SJSA1 (cell line): Measurements from ENCODE around the gene DIS3L2. TPM values are rescaled to one million over a fixed set of nuclear protein-coding genes. Genes with fewer than 3 reads are reported as not detected.
"Not testable (repeated sequence)": the region's sequence is repeated elsewhere in the genome, so short reads cannot be mapped to it uniquely, and the experiment has no call there.

Experiments
- DNase-seq, 2 experiments: peaks; one replicate each; pipeline ENCODE4 v3.0.0-alpha.2; 2015 to 2020; ENCODE audit warnings: low spot score in 2 of 2, low read depth in 1 of 2
- H3K27ac ChIP-seq: fragments of 250-450 bp; sonication (Bioruptor Pico); 2 replicates; pipeline ENCODE4 v1.5.1; 2020; ENCODE audit warnings: mild to moderate bottlenecking, moderate library complexity
- H3K27me3 ChIP-seq: fragments of 250-450 bp; sonication (Bioruptor Pico); replicated peaks from 2 replicates; pipeline ENCODE4 v1.5.1; 2020; ENCODE audit warnings: mild to moderate bottlenecking, moderate library complexity
- H3K36me3 ChIP-seq: fragments of 250-450 bp; sonication (Bioruptor Pico); 2 replicates; pipeline ENCODE4 v1.5.1; 2020; ENCODE audit warnings: mild to moderate bottlenecking
- H3K4me1 ChIP-seq: fragments of 250-450 bp; sonication (Bioruptor Pico); replicated peaks from 2 replicates; pipeline ENCODE4 v1.6.1; 2021; ENCODE audit warnings: mild to moderate bottlenecking
- H3K4me3 ChIP-seq: fragments of 250-450 bp; sonication (Bioruptor Pico); 2 replicates; pipeline ENCODE4 v1.5.1; 2020; ENCODE audit warnings: mild to moderate bottlenecking
- H3K9me3 ChIP-seq: fragments of 250-450 bp; sonication (Bioruptor Pico); replicated peaks from 2 replicates; pipeline ENCODE4 v1.5.1; 2020; ENCODE audit warnings: mild to moderate bottlenecking
- total RNA-seq: library from RNA; depleted of rRNA; stranded (reverse); fragments of >200 nt; shearing (Covaris generic); gene quantifications from 2 replicates; pipeline ENCODE4 v1.2.3, GENCODE V29; 2014

Gene DIS3L2
- total RNA-seq, 1 experiment from 2014 or later, result 20.6 TPM

GRCh38 chr2:232330068-232330999 is 368.8 kb downstream of the DIS3L2 start:
- Histone ChIP-seq H3K27me3 (no peaks in the 10 kb centered on the region), H3K27ac (no peak overlapping the region), H3K4me3 (no peak overlapping the region)

GRCh38 chr2:232331061-232331460 is 369.5 kb downstream of the DIS3L2 start:
- not testable (repeated sequence) for DNase-seq, H3K36me3 ChIP-seq, H3K27me3 ChIP-seq, H3K9me3 ChIP-seq, H3K4me3 ChIP-seq, H3K4me1 ChIP-seq, H3K27ac ChIP-seq

More at GRCh38 chr2:232330068-232330999, 368.8 kb downstream of the DIS3L2 start:
- Histone ChIP-seq H3K36me3 (no peaks in the 10 kb centered on the region), H3K4me1 (no peaks in the 10 kb centered on the region), H3K9me3 (no peaks in the 10 kb centered on the region)
- DNase-seq, result no peak

- H3K27me3 ChIP-seq, H3K36me3 ChIP-seq, H3K4me3 ChIP-seq, H3K4me1 ChIP-seq, H3K9me3 ChIP-seq, H3K27ac ChIP-seq, DNase-seq: not testable (repeated sequence)
Observed at GRCh38 chr2:232331641-232332040, 370.1 kb downstream of the DIS3L2 start.

- H3K27me3 ChIP-seq, H3K4me3 ChIP-seq, H3K4me1 ChIP-seq, H3K9me3 ChIP-seq, H3K36me3 ChIP-seq, DNase-seq, H3K27ac ChIP-seq: not testable (repeated sequence)
Observed at GRCh38 chr2:232332244-232332939, 370.9 kb downstream of the DIS3L2 start.

GRCh38 chr2:232332940-232333259 is 371.4 kb downstream of the DIS3L2 start:
- H3K27ac ChIP-seq, result no peak overlapping the region
- H3K4me1 ChIP-seq, result no peaks in the 10 kb centered on the region
- no peak overlapping the region for H3K4me3 ChIP-seq
- no peak for DNase-seq
- H3K36me3 ChIP-seq, result 0 out of 2 replicates have a peak, but pooled peaks cover 4% of the 10 kb centered on the region
- no peaks in the 10 kb centered on the region for H3K27me3 ChIP-seq
- no peaks in the 10 kb centered on the region for H3K9me3 ChIP-seq

GRCh38 chr2:232333361-232334135 is 372.0 kb downstream of the DIS3L2 start:
- Histone ChIP-seq H3K27me3 (no peaks in the 10 kb centered on the region), H3K27ac (no peak overlapping the region), H3K36me3 (0 out of 2 replicates have a peak, but pooled peaks cover 4% of the 10 kb centered on the region), H3K9me3 (no peaks in the 10 kb centered on the region), H3K4me3 (no peak overlapping the region), H3K4me1 (no peaks in the 10 kb centered on the region)
- DNase-seq, result peak in 1 of 2 experiments; percentile 47

- H3K9me3 ChIP-seq, H3K27ac ChIP-seq, H3K4me1 ChIP-seq, H3K27me3 ChIP-seq, H3K36me3 ChIP-seq, H3K4me3 ChIP-seq: not testable (repeated sequence)
- peak in 1 of 2 experiments; percentile 38 for DNase-seq
Observed at GRCh38 chr2:232334136-232334884, 372.8 kb downstream of the DIS3L2 start.

- not testable (repeated sequence) for H3K27ac ChIP-seq, H3K9me3 ChIP-seq, H3K4me1 ChIP-seq, H3K27me3 ChIP-seq, DNase-seq, H3K36me3 ChIP-seq, H3K4me3 ChIP-seq
Observed at GRCh38 chr2:232334885-232335205, 373.3 kb downstream of the DIS3L2 start.

- not testable (repeated sequence) for H3K27me3 ChIP-seq, H3K27ac ChIP-seq, H3K4me1 ChIP-seq, H3K9me3 ChIP-seq, H3K36me3 ChIP-seq, H3K4me3 ChIP-seq
- peak in 1 of 2 experiments; percentile 39 for DNase-seq
Observed at GRCh38 chr2:232335206-232335858, 373.8 kb downstream of the DIS3L2 start.

- no peak for DNase-seq
- no peaks in the 10 kb centered on the region for H3K4me1 ChIP-seq
- no peaks in the 10 kb centered on the region for H3K27me3 ChIP-seq
- H3K9me3 ChIP-seq, result no peaks in the 10 kb centered on the region
- H3K4me3 ChIP-seq, result no peak overlapping the region
- H3K36me3 ChIP-seq, result 0 out of 2 replicates have a peak, but pooled peaks cover 4% of the 10 kb centered on the region
- no peak overlapping the region for H3K27ac ChIP-seq
Observed at GRCh38 chr2:232335859-232336215, 374.3 kb downstream of the DIS3L2 start.

GRCh38 chr2:232336241-232336736 is 374.8 kb downstream of the DIS3L2 start:
- peak in 1 of 2 experiments; percentile 36 for DNase-seq
- Histone ChIP-seq H3K27ac (no peak overlapping the region), H3K4me1 (no peaks in the 10 kb centered on the region), H3K9me3 (no peaks in the 10 kb centered on the region), H3K27me3 (no peaks in the 10 kb centered on the region), H3K36me3 (0 out of 2 replicates have a peak, but pooled peaks cover 4% of the 10 kb centered on the region), H3K4me3 (no peak overlapping the region)

GRCh38 chr2:232336981-232337720 is 375.6 kb downstream of the DIS3L2 start:
- DNase-seq, result peak in 1 of 2 experiments; percentile 33
- no peaks in the 10 kb centered on the region for H3K9me3 ChIP-seq
- no peak overlapping the region for H3K27ac ChIP-seq
- H3K4me3 ChIP-seq, result no peak overlapping the region
- H3K27me3 ChIP-seq, result no peaks in the 10 kb centered on the region
- H3K36me3 ChIP-seq, result 0 out of 2 replicates have a peak, but pooled peaks cover 4% of the 10 kb centered on the region
- no peaks in the 10 kb centered on the region for H3K4me1 ChIP-seq
